ENCODE measurements around the gene ACBD4.

ACBD4 gene

GRCh38 chr17:45104029-45104428 lies 31.5 kb upstream of the ACBD4 start:
- Histone ChIP-seq H3K4me3 (replicated peaks; ENCODE audit: insufficient read depth, low read length) (no peak overlapping the region), H3K27ac (replicated peaks) (no peak overlapping the region), H3K27me3 (ENCODE audit: insufficient read depth, poor library complexity, severe bottlenecking) (no peaks in the 10 kb centered on the region)
- TF ChIP-seq SPI1 (IDR thresholded peaks at IDR 0.05; ENCODE audit: borderline replicate concordance, low read depth) (no peak), REST (IDR thresholded peaks at IDR 0.05; ENCODE audit: insufficient replicate concordance, low read depth) (no peak), POLR2AphosphoS5 (IDR thresholded peaks at IDR 0.05; ENCODE audit: low read depth) (no peak), GABPA (IDR thresholded peaks at IDR 0.05; ENCODE audit: low read depth) (no peak)
- TF ChIP-seq, protein P1, sequence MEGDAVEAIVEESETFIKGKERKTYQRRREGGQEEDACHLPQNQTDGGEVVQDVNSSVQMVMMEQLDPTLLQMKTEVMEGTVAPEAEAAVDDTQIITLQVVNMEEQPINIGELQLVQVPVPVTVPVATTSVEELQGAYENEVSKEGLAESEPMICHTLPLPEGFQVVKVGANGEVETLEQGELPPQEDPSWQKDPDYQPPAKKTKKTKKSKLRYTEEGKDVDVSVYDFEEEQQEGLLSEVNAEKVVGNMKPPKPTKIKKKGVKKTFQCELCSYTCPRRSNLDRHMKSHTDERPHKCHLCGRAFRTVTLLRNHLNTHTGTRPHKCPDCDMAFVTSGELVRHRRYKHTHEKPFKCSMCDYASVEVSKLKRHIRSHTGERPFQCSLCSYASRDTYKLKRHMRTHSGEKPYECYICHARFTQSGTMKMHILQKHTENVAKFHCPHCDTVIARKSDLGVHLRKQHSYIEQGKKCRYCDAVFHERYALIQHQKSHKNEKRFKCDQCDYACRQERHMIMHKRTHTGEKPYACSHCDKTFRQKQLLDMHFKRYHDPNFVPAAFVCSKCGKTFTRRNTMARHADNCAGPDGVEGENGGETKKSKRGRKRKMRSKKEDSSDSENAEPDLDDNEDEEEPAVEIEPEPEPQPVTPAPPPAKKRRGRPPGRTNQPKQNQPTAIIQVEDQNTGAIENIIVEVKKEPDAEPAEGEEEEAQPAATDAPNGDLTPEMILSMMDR (IDR thresholded peaks at IDR 0.05; ENCODE audit: insufficient read depth, low read length): no peak
- DNase-seq (ENCODE audit: low read depth in 1 of 2, low spot score in 1 of 2): no peak

- Histone ChIP-seq H3K27ac (replicated peaks) (no peak overlapping the region), H3K27me3 (ENCODE audit: insufficient read depth, poor library complexity, severe bottlenecking) (no peaks in the 10 kb centered on the region), H3K4me3 (replicated peaks; ENCODE audit: insufficient read depth, low read length) (no peak overlapping the region)
- no peak for DNase-seq (ENCODE audit: low read depth in 1 of 2, low spot score in 1 of 2)
- TF ChIP-seq GABPA (IDR thresholded peaks at IDR 0.05; ENCODE audit: low read depth): no peak
Measured at GRCh38 chr17:45104497-45104896, 31.0 kb upstream of the ACBD4 start.

- H3K4me3 ChIP-seq (replicated peaks; ENCODE audit: insufficient read depth, low read length): no peak overlapping the region
- DNase-seq (ENCODE audit: low read depth in 1 of 2, low spot score in 1 of 2): no peak
- no peaks in the 10 kb centered on the region for H3K27me3 ChIP-seq (ENCODE audit: insufficient read depth, poor library complexity, severe bottlenecking)
- H3K27ac ChIP-seq (replicated peaks): no peak overlapping the region
- TF ChIP-seq, protein P1 (IDR thresholded peaks at IDR 0.05; ENCODE audit: insufficient read depth, low read length): no peak
- TF ChIP-seq SPI1 (IDR thresholded peaks at IDR 0.05; ENCODE audit: borderline replicate concordance, low read depth) (no peak), POLR2AphosphoS5 (IDR thresholded peaks at IDR 0.05; ENCODE audit: low read depth) (0 out of 2 replicates have a peak, but pooled peaks have one; percentile 25), REST (IDR thresholded peaks at IDR 0.05; ENCODE audit: insufficient replicate concordance, low read depth) (no peak)
Measured at GRCh38 chr17:45104907-45105624, 30.4 kb upstream of the ACBD4 start.

DNA sequence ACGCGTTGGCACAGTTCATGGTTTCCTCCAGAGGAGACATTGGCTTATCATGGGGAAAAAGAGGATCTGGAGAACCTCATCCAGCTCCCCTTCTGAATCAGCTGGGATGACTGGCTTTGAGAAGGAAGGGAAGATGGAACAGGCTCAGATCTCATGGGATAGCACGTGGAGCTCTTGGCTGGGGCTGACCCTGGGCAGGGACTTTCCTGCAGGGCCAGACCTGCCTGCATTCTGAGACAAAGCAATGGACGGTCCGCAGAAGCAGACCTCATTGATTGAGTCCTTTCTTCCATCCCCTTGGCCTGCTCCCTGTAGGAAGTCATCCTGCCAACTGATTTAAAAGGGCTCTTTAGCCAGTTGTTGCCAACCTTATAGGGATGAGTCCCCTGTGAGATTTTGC lies 29.4 kb upstream of the ACBD4 start:
- Histone ChIP-seq H3K27me3 (ENCODE audit: insufficient read depth, poor library complexity, severe bottlenecking) (no peaks in the 10 kb centered on the region), H3K4me3 (replicated peaks; ENCODE audit: insufficient read depth, low read length) (no peak overlapping the region), H3K27ac (replicated peaks) (no peak overlapping the region)
- no peak for DNase-seq (ENCODE audit: low read depth in 1 of 2, low spot score in 1 of 2)
- TF ChIP-seq REST (IDR thresholded peaks at IDR 0.05; ENCODE audit: insufficient replicate concordance, low read depth) (no peak), GABPA (IDR thresholded peaks at IDR 0.05; ENCODE audit: low read depth) (no peak), POLR2AphosphoS5 (IDR thresholded peaks at IDR 0.05; ENCODE audit: low read depth) (no peak), SPI1 (IDR thresholded peaks at IDR 0.05; ENCODE audit: borderline replicate concordance, low read depth) (no peak)
- TF ChIP-seq, protein P1 (IDR thresholded peaks at IDR 0.05; ENCODE audit: insufficient read depth, low read length): no peak
